Neural crest cell (in vitro differentiated cells): Measurements from ENCODE around the gene DNASE2B. TPM values are rescaled to one million over a fixed set of nuclear protein-coding genes. Genes with fewer than 3 reads are reported as not detected.

Experiments
- DNase-seq: peaks from one replicate; pipeline ENCODE4 v3.0.0; 2021; ENCODE audit warnings: low read depth, mixed read lengths, low spot score
- H3K27ac Mint-ChIP-seq: one replicate; pipeline ENCODE4 v1.8.0; 2021; ENCODE audit warnings: mild to moderate bottlenecking, mixed read lengths; ENCODE audit not compliant: unreplicated experiment
- H3K27me3 Mint-ChIP-seq: 2 replicates; pipeline ENCODE4 v1.8.0; 2021; ENCODE audit warnings: low read depth, mild to moderate bottlenecking, mixed read lengths
- H3K36me3 Mint-ChIP-seq: 2 replicates; pipeline ENCODE4 v1.8.0; 2021; ENCODE audit warnings: low read depth, mild to moderate bottlenecking, mixed read lengths
- H3K4me1 Mint-ChIP-seq: 2 replicates; pipeline ENCODE4 v1.8.0; 2021; ENCODE audit warnings: mixed read lengths
- H3K4me3 Mint-ChIP-seq: one replicate; pipeline ENCODE4 v1.8.0; 2021; ENCODE audit warnings: mild to moderate bottlenecking, mixed read lengths
- H3K9me3 Mint-ChIP-seq: 2 replicates; pipeline ENCODE4 v1.8.0; 2021; ENCODE audit warnings: mixed read lengths
- CTCF ChIP-seq: fragments of 200-600 bp; sonication (generic); conservative IDR thresholded peaks from 2 replicates; pipeline ENCODE4 v1.5.0; 2021; ENCODE audit warnings: antibody characterized with exemption, mild to moderate bottlenecking
- long read RNA-seq: library from polyadenylated mRNA; unstranded; transcript quantifications from one replicate; pipeline ENCODE4 v2.0.0, GENCODE V29; 2020
- total RNA-seq: library from RNA; stranded (reverse); gene quantifications from 2 replicates; pipeline ENCODE4 v1.2.1, GENCODE V29; 2021

DNASE2B gene
- total RNA-seq = not detected in 2 replicates
- long read RNA-seq = 0 reads

DNA sequence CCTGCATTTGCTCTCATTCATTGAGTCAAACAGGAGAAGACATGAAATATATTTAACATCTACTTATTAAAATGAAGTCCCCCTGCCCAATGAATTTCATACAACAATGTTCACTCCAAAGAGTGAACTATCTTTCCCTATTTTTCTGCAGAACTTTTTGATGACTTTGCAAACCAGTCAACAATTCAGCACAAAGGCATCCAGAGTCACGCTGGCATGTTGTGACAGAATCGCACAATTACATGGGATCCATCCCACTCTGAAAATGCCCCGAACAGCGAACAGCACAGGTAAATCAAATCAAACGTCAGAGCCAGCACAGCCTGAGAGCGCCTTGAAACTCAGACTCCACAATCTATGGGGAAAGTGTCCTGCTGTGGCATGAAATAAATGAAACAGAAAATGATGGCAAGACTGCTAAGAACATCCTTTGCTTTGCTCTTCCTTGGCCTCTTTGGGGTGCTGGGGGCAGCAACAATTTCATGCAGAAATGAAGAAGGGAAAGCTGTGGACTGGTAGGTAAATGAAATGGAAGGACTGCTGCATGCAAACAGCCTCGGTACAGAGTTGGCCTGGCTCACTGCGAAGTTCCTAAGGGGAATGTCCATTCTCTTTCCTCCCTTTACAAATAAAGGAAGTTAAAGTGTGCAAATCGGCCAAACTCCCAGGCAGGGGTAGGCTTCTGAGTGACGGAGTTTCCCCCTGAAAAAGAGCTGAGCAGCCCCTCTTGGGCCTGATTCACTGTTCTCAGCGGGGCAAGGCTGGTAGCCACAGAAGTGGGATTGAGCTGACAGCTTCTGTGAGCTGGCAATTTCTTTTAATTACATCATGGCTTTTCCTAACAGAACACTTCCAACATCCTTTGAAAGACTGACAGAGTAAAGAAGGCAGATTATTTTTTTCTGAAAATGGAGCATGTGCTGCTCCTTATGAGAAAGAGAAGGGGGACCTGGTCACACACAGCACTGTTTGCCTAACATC is at the start of gene DNASE2B:
Gene DNASE2B, plus strand, starts transcription at position 310 of the 981 bp plus-strand sequence. Its CDS starts 81 bp downstream, at position 391.
- no peak for TF ChIP-seq CTCF
- H3K27ac Mint-ChIP-seq = no peak within 1 kb of the TSS
- no peaks in the 10 kb centered on the region for H3K27me3 Mint-ChIP-seq

GRCh38 chr1:84348759-84349158 is 49.5 kb upstream of the DNASE2B start:
- no peak for TF ChIP-seq CTCF
- no peak for DNase-seq
- Mint-ChIP-seq H3K27ac (no peak overlapping the region), H3K4me3 (no peak overlapping the region), H3K9me3 (no peaks in the 10 kb centered on the region), H3K36me3 (no peaks in the 10 kb centered on the region), H3K4me1 (peaks cover 40% of the 10 kb centered on the region), H3K27me3 (no peaks in the 10 kb centered on the region)

More for the DNA sequence above, at the start of gene DNASE2B:
- H3K36me3 Mint-ChIP-seq = no peaks in the 10 kb centered on the region
- DNase-seq = no peak
- no peaks in the 10 kb centered on the region for H3K4me1 Mint-ChIP-seq
- H3K4me3 Mint-ChIP-seq = no peak within 1 kb of the TSS
- no peaks in the 10 kb centered on the region for H3K9me3 Mint-ChIP-seq

DNA sequence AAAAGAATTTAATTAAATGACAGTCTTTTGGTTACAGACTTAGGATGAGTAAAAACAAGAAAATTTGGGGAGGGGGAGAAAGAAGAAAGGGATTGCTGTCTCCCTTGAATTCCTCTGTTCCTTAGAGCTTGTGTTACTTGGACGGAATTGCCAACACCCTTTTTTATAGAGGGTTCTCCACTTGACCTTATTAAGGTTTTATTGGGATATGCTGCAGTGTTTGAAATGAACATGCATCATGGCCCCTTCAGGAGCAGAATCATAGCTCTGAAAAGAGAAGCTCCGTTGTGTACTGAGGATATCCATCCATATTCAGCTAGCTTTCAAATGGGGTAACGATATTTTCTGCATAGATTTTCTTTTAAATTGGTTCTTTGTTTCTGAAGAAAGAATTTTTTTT is 48.2 kb upstream of the DNASE2B start:
- Mint-ChIP-seq H3K4me1 (peaks cover 40% of the 10 kb centered on the region), H3K9me3 (no peaks in the 10 kb centered on the region), H3K4me3 (no peak overlapping the region), H3K27me3 (no peaks in the 10 kb centered on the region), H3K36me3 (no peaks in the 10 kb centered on the region), H3K27ac (no peak overlapping the region)
- no peak for TF ChIP-seq CTCF
- no peak for DNase-seq

DNA sequence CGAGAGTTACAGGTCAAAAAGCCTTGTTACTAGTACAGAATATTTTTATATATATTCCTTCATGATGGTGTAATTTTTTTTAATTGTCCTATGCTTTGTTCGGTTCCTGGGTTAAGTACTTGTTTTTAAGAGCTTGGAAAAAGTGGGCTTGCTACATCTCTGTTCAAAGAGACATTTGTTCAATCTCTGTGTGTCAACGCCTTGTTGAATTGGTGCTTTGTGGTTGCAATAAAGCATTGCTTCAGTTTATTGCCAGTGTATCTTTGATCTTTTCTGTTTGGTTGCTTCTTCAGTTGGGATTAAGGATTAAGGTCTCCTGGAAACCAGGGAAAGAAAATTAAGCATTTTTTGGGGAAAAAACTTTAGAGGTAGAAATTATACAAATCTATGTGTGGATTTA is 47.7 kb upstream of the DNASE2B start:
- H3K36me3 Mint-ChIP-seq = no peaks in the 10 kb centered on the region
- H3K4me3 Mint-ChIP-seq = no peak overlapping the region
- H3K27me3 Mint-ChIP-seq = no peaks in the 10 kb centered on the region
- peaks cover 36% of the 10 kb centered on the region for H3K4me1 Mint-ChIP-seq
- H3K9me3 Mint-ChIP-seq = peaks cover 1% of the 10 kb centered on the region
- no peak overlapping the region for H3K27ac Mint-ChIP-seq
- TF ChIP-seq CTCF = no peak
- DNase-seq = no peak

GRCh38 chr1:84352298-84353106 is 45.8 kb upstream of the DNASE2B start:
- Mint-ChIP-seq H3K36me3 (no peaks in the 10 kb centered on the region), H3K27ac (peak overlapping the region; percentile 50), H3K27me3 (no peaks in the 10 kb centered on the region), H3K4me1 (peaks cover 32% of the 10 kb centered on the region), H3K4me3 (no peak overlapping the region), H3K9me3 (peaks cover 3% of the 10 kb centered on the region)
- no peak for TF ChIP-seq CTCF
- no peak for DNase-seq
